Adipocyte (in vitro differentiated cells): Measurements from ENCODE around the gene ARAP1.

ENCODE experiments used
- DNase-seq: peaks from one replicate; pipeline ENCODE4 v3.0.0-alpha.2; 2015; ENCODE audit warnings: low read depth
- H3K27me3 ChIP-seq: replicated peaks from 2 replicates; pipeline ENCODE4 v1.7.0; 2013; ENCODE audit warnings: mild to moderate bottlenecking, low read length, moderate library complexity; ENCODE audit not compliant: control insufficient read depth, insufficient read depth
- H3K36me3 ChIP-seq: 2 replicates; pipeline ENCODE4 v1.7.0; 2013; ENCODE audit warnings: low read length, mild to moderate bottlenecking, moderate library complexity; ENCODE audit not compliant: control insufficient read depth, insufficient read depth, severe bottlenecking
- H3K4me1 ChIP-seq: 2 replicates; pipeline ENCODE4 v1.7.0; 2013; ENCODE audit warnings: mild to moderate bottlenecking, low read length, moderate library complexity; ENCODE audit not compliant: control insufficient read depth, insufficient read depth
- H3K4me3 ChIP-seq: 2 replicates; pipeline ENCODE4 v1.7.0; 2013; ENCODE audit warnings: mild to moderate bottlenecking, low read length, moderate library complexity
- H3K9ac ChIP-seq: 2 replicates; pipeline ENCODE4 v1.7.0; 2013; ENCODE audit warnings: mild to moderate bottlenecking, low read length, moderate library complexity
- H3K9me3 ChIP-seq: 2 replicates; pipeline ENCODE4 v1.7.0; 2013; ENCODE audit warnings: mild to moderate bottlenecking, low read length, moderate library complexity; ENCODE audit not compliant: control insufficient read depth

The ARAP1 gene

GRCh38 chr11:72745511-72745910, 6.7 kb downstream of the ARAP1 start:
- no peaks in the 10 kb centered on the region for H3K27me3 ChIP-seq
- H3K9ac ChIP-seq, result no peak overlapping the region
- peaks cover 9% of the 10 kb centered on the region for H3K4me1 ChIP-seq
- no peaks in the 10 kb centered on the region for H3K36me3 ChIP-seq
- no peak overlapping the region for H3K4me3 ChIP-seq
- no peak for DNase-seq
- H3K9me3 ChIP-seq, result no peaks in the 10 kb centered on the region

GRCh38 chr11:72744474-72744873, 7.7 kb downstream of the ARAP1 start:
- Histone ChIP-seq H3K27me3 (no peaks in the 10 kb centered on the region), H3K4me1 (peaks cover 17% of the 10 kb centered on the region), H3K9ac (no peak overlapping the region), H3K36me3 (no peaks in the 10 kb centered on the region), H3K9me3 (no peaks in the 10 kb centered on the region), H3K4me3 (no peak overlapping the region)
- no peak for DNase-seq

GRCh38 chr11:72743321-72744221, 8.6 kb downstream of the ARAP1 start:
- Histone ChIP-seq H3K9me3 (no peaks in the 10 kb centered on the region), H3K36me3 (no peaks in the 10 kb centered on the region), H3K27me3 (no peaks in the 10 kb centered on the region), H3K4me3 (no peak overlapping the region), H3K4me1 (peaks cover 18% of the 10 kb centered on the region), H3K9ac (no peak overlapping the region)
- no peak for DNase-seq

- Histone ChIP-seq H3K9ac (no peak overlapping the region), H3K4me3 (no peak overlapping the region), H3K27me3 (no peaks in the 10 kb centered on the region), H3K4me1 (peaks cover 26% of the 10 kb centered on the region), H3K36me3 (no peaks in the 10 kb centered on the region), H3K9me3 (no peaks in the 10 kb centered on the region)
- DNase-seq, result no peak
Measured at GRCh38 chr11:72742513-72743320, 9.5 kb downstream of the ARAP1 start.

- H3K4me1 ChIP-seq, result peaks cover 34% of the 10 kb centered on the region
- H3K36me3 ChIP-seq, result no peaks in the 10 kb centered on the region
- DNase-seq, result no peak
- no peaks in the 10 kb centered on the region for H3K9me3 ChIP-seq
- H3K4me3 ChIP-seq, result no peak overlapping the region
- H3K27me3 ChIP-seq, result no peaks in the 10 kb centered on the region
- H3K9ac ChIP-seq, result no peak overlapping the region
Measured at GRCh38 chr11:72741849-72742512, 10.2 kb downstream of the ARAP1 start.

GRCh38 chr11:72741429-72741833, 10.8 kb downstream of the ARAP1 start:
- Histone ChIP-seq H3K27me3 (no peaks in the 10 kb centered on the region), H3K36me3 (no peaks in the 10 kb centered on the region), H3K9me3 (no peaks in the 10 kb centered on the region), H3K4me3 (no peak overlapping the region), H3K9ac (no peak overlapping the region), H3K4me1 (peaks cover 39% of the 10 kb centered on the region)
- DNase-seq, result no peak

GRCh38 chr11:72740562-72741428, 11.4 kb downstream of the ARAP1 start:
- no peak overlapping the region for H3K9ac ChIP-seq
- no peaks in the 10 kb centered on the region for H3K9me3 ChIP-seq
- H3K36me3 ChIP-seq, result no peaks in the 10 kb centered on the region
- H3K27me3 ChIP-seq, result no peaks in the 10 kb centered on the region
- no peak overlapping the region for H3K4me3 ChIP-seq
- peaks cover 46% of the 10 kb centered on the region for H3K4me1 ChIP-seq
- DNase-seq, result no peak

GRCh38 chr11:72740060-72740424, 12.2 kb downstream of the ARAP1 start:
- Histone ChIP-seq H3K9me3 (no peaks in the 10 kb centered on the region), H3K27me3 (no peaks in the 10 kb centered on the region), H3K4me1 (peaks cover 49% of the 10 kb centered on the region), H3K4me3 (no peak overlapping the region), H3K9ac (no peak overlapping the region), H3K36me3 (no peaks in the 10 kb centered on the region)
- no peak for DNase-seq

- Histone ChIP-seq H3K4me1 (peaks cover 49% of the 10 kb centered on the region), H3K9ac (no peak overlapping the region)
Measured at GRCh38 chr11:72739240-72740059, 12.8 kb downstream of the ARAP1 start.

More at GRCh38 chr11:72739240-72740059, 12.8 kb downstream of the ARAP1 start:
- Histone ChIP-seq H3K36me3 (no peaks in the 10 kb centered on the region), H3K9me3 (no peaks in the 10 kb centered on the region), H3K4me3 (no peak overlapping the region), H3K27me3 (no peaks in the 10 kb centered on the region)
- no peak for DNase-seq
